Measurements from ENCODE around the gene MCFD2. TPM values are rescaled to one million over a fixed set of nuclear protein-coding genes. Genes with fewer than 3 reads are reported as not detected.

The MCFD2 gene
- polyA plus RNA-seq, 1 donor (not counting 4 experiments of a cell fraction or from before 2014, with no cell fraction given) = 132 TPM

DNA sequence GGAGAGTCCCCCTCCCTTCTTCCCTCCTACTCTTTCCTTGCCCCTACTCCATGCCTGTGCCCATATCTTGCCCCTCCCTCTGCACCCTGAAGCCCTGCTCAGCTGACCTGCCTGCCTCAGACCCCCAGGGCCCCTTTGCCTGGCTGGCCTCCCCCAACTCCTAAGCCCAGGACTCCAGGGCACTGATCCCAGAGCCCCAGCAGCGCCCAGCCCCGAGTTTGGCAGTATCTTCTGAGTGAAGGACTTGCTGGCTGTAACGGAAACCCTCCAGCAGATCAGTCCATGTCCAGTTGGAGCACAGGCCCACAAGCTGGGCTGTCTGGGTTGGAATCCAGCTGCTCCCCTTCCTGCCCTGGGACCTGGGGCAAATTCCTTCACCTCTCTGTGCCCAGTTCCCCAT, 46.0 kb downstream of the MCFD2 start:
- Histone ChIP-seq H3K4me1 (ENCODE audit: control insufficient read depth, extremely low read depth, insufficient read depth, low read length) (peaks cover 23% of the 10 kb centered on the region), H3K9me3 (ENCODE audit: control insufficient read depth, low read depth, low read length) (peaks cover under 1% of the 10 kb centered on the region), H3K9ac (ENCODE audit: control insufficient read depth, extremely low read depth, insufficient read depth, low read length) (no peak overlapping the region), H4K20me1 (ENCODE audit: control insufficient read depth, extremely low read depth, insufficient read depth, low read length) (no peaks in the 10 kb centered on the region), H3K27ac (ENCODE audit: control insufficient read depth, insufficient read depth, low read length) (no peak overlapping the region), H3K27me3 (ENCODE audit: control insufficient read depth, extremely low read depth, insufficient read depth, low read length) (no peaks in the 10 kb centered on the region), H3K4me3 (ENCODE audit: control insufficient read depth in 2 of 3, extremely low read depth in 1 of 3, insufficient read depth in 2 of 3, low read depth in 1 of 3, low read length in 3 of 3) (no peak overlapping the region), H3K79me2 (ENCODE audit: control insufficient read depth, insufficient read depth, low read length) (no peaks in the 10 kb centered on the region), H3K4me2 (ENCODE audit: control insufficient read depth, extremely low read depth, insufficient read depth, low read depth, low read length) (no peak overlapping the region), H2AFZ (ENCODE audit: control insufficient read depth, low read length) (no peak overlapping the region), H3K36me3 (ENCODE audit: control insufficient read depth in 2 of 2, extremely low read depth in 1 of 2, insufficient read depth in 2 of 2, low read length in 2 of 2) (no peaks in the 10 kb centered on the region), H3K9me1 (ENCODE audit: control insufficient read depth, extremely low read depth, insufficient read depth, low read length) (no peaks in the 10 kb centered on the region)
- dilution Hi-C loops (cut with MboI; ENCODE audit: extremely low pct_ligation_motif_present, low sequenced_read_pairs) = no loop called here
- FAIRE-seq (no peak), DNase-seq (ENCODE audit: low read depth, low spot score) (no peak)
- TF ChIP-seq, protein P1, sequence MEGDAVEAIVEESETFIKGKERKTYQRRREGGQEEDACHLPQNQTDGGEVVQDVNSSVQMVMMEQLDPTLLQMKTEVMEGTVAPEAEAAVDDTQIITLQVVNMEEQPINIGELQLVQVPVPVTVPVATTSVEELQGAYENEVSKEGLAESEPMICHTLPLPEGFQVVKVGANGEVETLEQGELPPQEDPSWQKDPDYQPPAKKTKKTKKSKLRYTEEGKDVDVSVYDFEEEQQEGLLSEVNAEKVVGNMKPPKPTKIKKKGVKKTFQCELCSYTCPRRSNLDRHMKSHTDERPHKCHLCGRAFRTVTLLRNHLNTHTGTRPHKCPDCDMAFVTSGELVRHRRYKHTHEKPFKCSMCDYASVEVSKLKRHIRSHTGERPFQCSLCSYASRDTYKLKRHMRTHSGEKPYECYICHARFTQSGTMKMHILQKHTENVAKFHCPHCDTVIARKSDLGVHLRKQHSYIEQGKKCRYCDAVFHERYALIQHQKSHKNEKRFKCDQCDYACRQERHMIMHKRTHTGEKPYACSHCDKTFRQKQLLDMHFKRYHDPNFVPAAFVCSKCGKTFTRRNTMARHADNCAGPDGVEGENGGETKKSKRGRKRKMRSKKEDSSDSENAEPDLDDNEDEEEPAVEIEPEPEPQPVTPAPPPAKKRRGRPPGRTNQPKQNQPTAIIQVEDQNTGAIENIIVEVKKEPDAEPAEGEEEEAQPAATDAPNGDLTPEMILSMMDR (optimal IDR thresholded peaks at IDR 0.05 in 1 of 3, IDR thresholded peaks at IDR 0.05 in 1 of 3, conservative IDR thresholded peaks at IDR 0.05 in 1 of 3; ENCODE audit: extremely low read depth in 1 of 3, insufficient read depth in 2 of 3, low read length in 3 of 3) = no peak
- no peak for TF ChIP-seq EZH2 (IDR thresholded peaks at IDR 0.05; ENCODE audit: low read length)

DNA sequence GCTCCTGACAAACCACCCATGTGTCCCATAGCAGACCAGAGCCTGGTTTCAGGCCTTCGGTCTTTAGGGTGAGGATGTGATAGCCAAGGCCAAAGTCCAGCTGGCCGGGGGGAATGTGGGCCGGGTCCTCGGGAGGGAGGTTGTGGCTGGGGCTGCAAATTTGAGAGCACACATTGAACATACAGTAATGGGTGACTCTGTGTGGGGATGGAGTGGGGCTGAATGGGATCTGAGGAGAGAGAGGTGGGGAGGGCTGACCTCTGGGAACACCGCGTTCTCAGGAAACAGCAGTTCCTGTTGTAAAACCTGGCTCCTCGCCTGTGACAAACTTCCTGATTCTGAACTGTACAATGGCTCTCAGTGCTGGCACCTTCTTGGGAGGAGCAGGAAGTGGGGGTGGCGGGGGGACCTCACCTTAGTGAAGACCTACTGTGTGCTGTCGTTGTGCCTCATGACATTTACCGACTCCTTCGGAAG, 48.8 kb downstream of the MCFD2 start:
- Histone ChIP-seq H3K9ac (ENCODE audit: control insufficient read depth, extremely low read depth, insufficient read depth, low read length) (no peak overlapping the region), H3K9me1 (ENCODE audit: control insufficient read depth, extremely low read depth, insufficient read depth, low read length) (no peaks in the 10 kb centered on the region), H3K4me2 (ENCODE audit: control insufficient read depth, extremely low read depth, insufficient read depth, low read depth, low read length) (no peak overlapping the region), H3K4me1 (ENCODE audit: control insufficient read depth, extremely low read depth, insufficient read depth, low read length) (peaks cover 10% of the 10 kb centered on the region), H3K79me2 (ENCODE audit: control insufficient read depth, insufficient read depth, low read length) (no peaks in the 10 kb centered on the region), H3K27me3 (ENCODE audit: control insufficient read depth, extremely low read depth, insufficient read depth, low read length) (no peaks in the 10 kb centered on the region), H3K36me3 (ENCODE audit: control insufficient read depth in 2 of 2, extremely low read depth in 1 of 2, insufficient read depth in 2 of 2, low read length in 2 of 2) (no peaks in the 10 kb centered on the region), H3K9me3 (ENCODE audit: control insufficient read depth, low read depth, low read length) (peaks cover 3% of the 10 kb centered on the region), H4K20me1 (ENCODE audit: control insufficient read depth, extremely low read depth, insufficient read depth, low read length) (no peaks in the 10 kb centered on the region), H3K4me3 (ENCODE audit: control insufficient read depth in 2 of 3, extremely low read depth in 1 of 3, insufficient read depth in 2 of 3, low read depth in 1 of 3, low read length in 3 of 3) (no peak overlapping the region), H2AFZ (ENCODE audit: control insufficient read depth, low read length) (no peak overlapping the region), H3K27ac (ENCODE audit: control insufficient read depth, insufficient read depth, low read length) (no peak overlapping the region)
- DNase-seq (ENCODE audit: low read depth, low spot score) = no peak
- dilution Hi-C loops (cut with MboI; ENCODE audit: extremely low pct_ligation_motif_present, low sequenced_read_pairs) = no loop called here
- TF ChIP-seq, protein P1 (optimal IDR thresholded peaks at IDR 0.05 in 1 of 3, IDR thresholded peaks at IDR 0.05 in 1 of 3, conservative IDR thresholded peaks at IDR 0.05 in 1 of 3; ENCODE audit: extremely low read depth in 1 of 3, insufficient read depth in 2 of 3, low read length in 3 of 3) = no peak
- TF ChIP-seq EZH2 (IDR thresholded peaks at IDR 0.05; ENCODE audit: low read length) = no peak
- FAIRE-seq = no peak
